ENCODE measurements around the gene SPATA6L. TPM values are rescaled to one million over a fixed set of nuclear protein-coding genes. Genes with fewer than 3 reads are reported as not detected.

Gene SPATA6L
- total and polyA plus RNA-seq, 2 of the 13 experiments (the other 11 are each of a cell fraction or from before 2014, with no cell fraction given) = 1.1 to 1.9 TPM

DNA sequence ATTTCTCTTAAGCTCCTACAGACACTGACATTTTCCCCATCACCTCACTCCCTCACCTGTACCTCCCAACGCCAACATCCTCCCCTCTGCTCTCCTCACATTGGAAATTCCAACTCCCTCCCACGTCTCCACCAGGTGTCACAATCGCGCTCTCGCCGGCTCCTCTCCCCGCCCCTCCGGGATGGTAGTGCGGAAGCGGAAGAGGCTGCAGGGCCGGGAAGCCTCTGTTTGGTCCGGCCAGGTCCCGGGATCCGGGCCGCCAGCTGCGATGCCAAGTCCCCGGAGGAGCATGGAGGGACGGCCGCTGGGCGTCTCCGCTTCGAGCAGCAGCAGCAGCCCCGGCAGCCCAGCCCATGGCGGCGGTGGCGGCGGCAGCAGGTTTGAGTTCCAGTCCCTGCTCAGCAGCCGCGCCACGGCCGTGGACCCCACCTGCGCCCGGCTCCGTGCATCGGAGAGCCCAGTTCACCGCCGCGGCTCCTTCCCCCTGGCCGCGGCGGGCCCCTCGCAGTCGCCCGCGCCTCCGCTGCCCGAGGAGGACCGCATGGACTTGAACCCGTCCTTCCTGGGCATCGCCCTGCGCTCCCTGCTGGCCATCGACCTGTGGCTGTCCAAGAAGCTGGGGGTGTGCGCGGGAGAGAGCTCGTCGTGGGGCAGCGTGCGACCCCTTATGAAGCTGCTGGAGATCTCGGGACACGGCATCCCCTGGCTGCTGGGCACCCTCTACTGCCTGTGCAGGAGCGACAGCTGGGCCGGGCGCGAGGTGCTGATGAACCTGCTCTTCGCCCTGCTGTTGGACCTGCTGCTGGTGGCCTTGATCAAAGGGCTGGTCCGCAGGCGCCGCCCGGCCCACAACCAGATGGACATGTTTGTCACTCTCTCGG is 3.9 kb downstream of the SPATA6L start, which contains the start of gene PLPP6 (continued):
- TF ChIP-seq ZSCAN21 (CRISPR knock-in tag; IDR thresholded peaks at IDR 0.05; ENCODE audit: borderline replicate concordance) (peak; percentile 54; the same call in 1 of the 2 replicates), ZNF274 (CRISPR knock-in tag; IDR thresholded peaks at IDR 0.05) (0 out of 2 replicates have a peak, but pooled peaks have one; percentile 66), SOX5 (CRISPR knock-in tag; IDR thresholded peaks at IDR 0.05; ENCODE audit: borderline replicate concordance) (peak; percentile 43; the same call in 1 of the 2 replicates), JARID2 (CRISPR knock-in tag; IDR thresholded peaks at IDR 0.05; ENCODE audit: insufficient replicate concordance) (no peak), SRSF1 (optimal IDR thresholded peaks at IDR 0.05; ENCODE audit: low read depth, low read length) (peak; percentile 68), ZNF513 (CRISPR knock-in tag; conservative IDR thresholded peaks at IDR 0.05) (no peak), GZF1 (CRISPR knock-in tag; IDR thresholded peaks at IDR 0.05) (peak; percentile 62; the same call in 1 of the 2 replicates), ERF (CRISPR knock-in tag; IDR thresholded peaks at IDR 0.05) (peak; percentile 88), PAF1 (CRISPR knock-in tag; IDR thresholded peaks at IDR 0.05) (no peak), HIVEP1 (CRISPR knock-in tag; IDR thresholded peaks at IDR 0.05) (no peak), FOXA1 (IDR thresholded peaks at IDR 0.05) (no peak), FOXA1 (CRISPR knock-in tag; IDR thresholded peaks at IDR 0.05) (peak; percentile 28; the same call in 1 of the 2 replicates), ZNF207 (IDR thresholded peaks at IDR 0.05; ENCODE audit: borderline replicate concordance) (no peak), ZNF224 (CRISPR knock-in tag; IDR thresholded peaks at IDR 0.05) (no peak), SSRP1 (CRISPR knock-in tag; IDR thresholded peaks at IDR 0.05) (no peak), ZNF879 (CRISPR knock-in tag; IDR thresholded peaks at IDR 0.05) (no peak), ZNF674 (CRISPR knock-in tag; IDR thresholded peaks at IDR 0.05; ENCODE audit: low read depth) (no peak), PHF8 (CRISPR knock-in tag; IDR thresholded peaks at IDR 0.05) (peak; percentile 83), RBM22 (optimal IDR thresholded peaks at IDR 0.05; ENCODE audit: low read length) (no peak), ZNF225 (CRISPR knock-in tag; IDR thresholded peaks at IDR 0.05) (0 out of 2 replicates have a peak, but pooled peaks have one; percentile 26), ZNF556 (CRISPR knock-in tag; IDR thresholded peaks at IDR 0.05; ENCODE audit: borderline replicate concordance) (no peak; the same call in 1 of the 2 replicates), ZNF546 (CRISPR knock-in tag; conservative IDR thresholded peaks at IDR 0.05) (peak; percentile 71; the same call in 1 of the 2 replicates), ZNF484 (CRISPR knock-in tag; IDR thresholded peaks at IDR 0.05; ENCODE audit: borderline replicate concordance, low read depth) (no peak), ZNF570 (CRISPR knock-in tag; IDR thresholded peaks at IDR 0.05; ENCODE audit: borderline replicate concordance) (no peak)
- TF ChIP-seq, protein P1, sequence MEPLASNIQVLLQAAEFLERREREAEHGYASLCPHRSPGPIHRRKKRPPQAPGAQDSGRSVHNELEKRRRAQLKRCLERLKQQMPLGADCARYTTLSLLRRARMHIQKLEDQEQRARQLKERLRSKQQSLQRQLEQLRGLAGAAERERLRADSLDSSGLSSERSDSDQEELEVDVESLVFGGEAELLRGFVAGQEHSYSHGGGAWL (CRISPR knock-in tag; IDR thresholded peaks at IDR 0.05) = peak; percentile 72
- TF ChIP-seq, protein P2, sequence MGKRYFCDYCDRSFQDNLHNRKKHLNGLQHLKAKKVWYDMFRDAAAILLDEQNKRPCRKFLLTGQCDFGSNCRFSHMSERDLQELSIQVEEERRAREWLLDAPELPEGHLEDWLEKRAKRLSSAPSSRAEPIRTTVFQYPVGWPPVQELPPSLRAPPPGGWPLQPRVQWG (CRISPR knock-in tag; IDR thresholded peaks at IDR 0.05; ENCODE audit: borderline replicate concordance, low read depth) = no peak
- TF ChIP-seq, protein P3, sequence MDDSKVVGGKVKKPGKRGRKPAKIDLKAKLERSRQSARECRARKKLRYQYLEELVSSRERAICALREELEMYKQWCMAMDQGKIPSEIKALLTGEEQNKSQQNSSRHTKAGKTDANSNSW (CRISPR knock-in tag; IDR thresholded peaks at IDR 0.05; ENCODE audit: borderline replicate concordance) = no peak
- TF ChIP-seq, protein P4, sequence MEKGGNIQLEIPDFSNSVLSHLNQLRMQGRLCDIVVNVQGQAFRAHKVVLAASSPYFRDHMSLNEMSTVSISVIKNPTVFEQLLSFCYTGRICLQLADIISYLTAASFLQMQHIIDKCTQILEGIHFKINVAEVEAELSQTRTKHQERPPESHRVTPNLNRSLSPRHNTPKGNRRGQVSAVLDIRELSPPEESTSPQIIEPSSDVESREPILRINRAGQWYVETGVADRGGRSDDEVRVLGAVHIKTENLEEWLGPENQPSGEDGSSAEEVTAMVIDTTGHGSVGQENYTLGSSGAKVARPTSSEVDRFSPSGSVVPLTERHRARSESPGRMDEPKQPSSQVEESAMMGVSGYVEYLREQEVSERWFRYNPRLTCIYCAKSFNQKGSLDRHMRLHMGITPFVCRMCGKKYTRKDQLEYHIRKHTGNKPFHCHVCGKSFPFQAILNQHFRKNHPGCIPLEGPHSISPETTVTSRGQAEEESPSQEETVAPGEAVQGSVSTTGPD (CRISPR knock-in tag; IDR thresholded peaks at IDR 0.05) = peak; percentile 3; the same call in 1 of the 2 replicates

Data from HepG2 (cell line).